ENCODE measurements around the gene GTF3A.

Gene GTF3A

DNA sequence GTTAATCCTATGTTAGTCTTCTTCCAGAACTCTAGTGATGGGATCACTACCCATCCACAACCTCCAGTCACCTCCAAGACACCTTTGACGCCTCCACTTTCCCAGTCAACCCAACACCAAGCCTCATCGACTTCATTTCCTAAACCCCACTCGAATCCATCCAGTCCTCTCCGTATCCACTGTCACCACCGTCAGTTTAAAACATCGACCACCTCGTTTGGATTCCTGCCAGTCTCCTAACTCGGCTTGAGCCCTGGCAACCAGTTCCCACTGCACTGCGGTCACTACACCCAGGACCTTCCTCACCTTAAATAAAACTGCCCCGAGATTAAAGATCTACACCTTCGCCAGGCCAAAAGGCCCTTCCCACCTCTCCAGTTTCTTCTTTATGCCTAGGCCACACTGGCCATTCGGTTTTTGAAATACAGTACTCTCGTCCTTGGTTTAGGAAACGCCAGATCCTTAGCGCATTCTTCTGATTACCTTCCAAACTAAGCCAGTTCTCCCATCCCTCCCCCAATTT lies 24.7 kb downstream of the GTF3A start:
- ATAC-seq (ENCODE audit: low read depth) (no peak), DNase-seq (ENCODE audit: low spot score) (no peak)
- Histone ChIP-seq H3K36me3 (ENCODE audit: low read depth) (peaks cover 4% of the 10 kb centered on the region; the same call in 1 of the 2 replicates), H3K4me1 (ENCODE audit: insufficient read depth, poor library complexity, severe bottlenecking) (peaks cover 7% of the 10 kb centered on the region), H3K9me3 (ENCODE audit: severe bottlenecking) (no peaks in the 10 kb centered on the region), H3K27ac (ENCODE audit: poor library complexity, severe bottlenecking) (peak overlapping the region; percentile 90), H3K4me3 (ENCODE audit: severe bottlenecking) (peak overlapping the region; percentile 76), H3K27me3 (ENCODE audit: insufficient read depth, poor library complexity, severe bottlenecking) (no peaks in the 10 kb centered on the region)
- TF ChIP-seq, protein P1, sequence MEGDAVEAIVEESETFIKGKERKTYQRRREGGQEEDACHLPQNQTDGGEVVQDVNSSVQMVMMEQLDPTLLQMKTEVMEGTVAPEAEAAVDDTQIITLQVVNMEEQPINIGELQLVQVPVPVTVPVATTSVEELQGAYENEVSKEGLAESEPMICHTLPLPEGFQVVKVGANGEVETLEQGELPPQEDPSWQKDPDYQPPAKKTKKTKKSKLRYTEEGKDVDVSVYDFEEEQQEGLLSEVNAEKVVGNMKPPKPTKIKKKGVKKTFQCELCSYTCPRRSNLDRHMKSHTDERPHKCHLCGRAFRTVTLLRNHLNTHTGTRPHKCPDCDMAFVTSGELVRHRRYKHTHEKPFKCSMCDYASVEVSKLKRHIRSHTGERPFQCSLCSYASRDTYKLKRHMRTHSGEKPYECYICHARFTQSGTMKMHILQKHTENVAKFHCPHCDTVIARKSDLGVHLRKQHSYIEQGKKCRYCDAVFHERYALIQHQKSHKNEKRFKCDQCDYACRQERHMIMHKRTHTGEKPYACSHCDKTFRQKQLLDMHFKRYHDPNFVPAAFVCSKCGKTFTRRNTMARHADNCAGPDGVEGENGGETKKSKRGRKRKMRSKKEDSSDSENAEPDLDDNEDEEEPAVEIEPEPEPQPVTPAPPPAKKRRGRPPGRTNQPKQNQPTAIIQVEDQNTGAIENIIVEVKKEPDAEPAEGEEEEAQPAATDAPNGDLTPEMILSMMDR (IDR thresholded peaks at IDR 0.05; ENCODE audit: poor library complexity, severe bottlenecking) = no peak

DNA sequence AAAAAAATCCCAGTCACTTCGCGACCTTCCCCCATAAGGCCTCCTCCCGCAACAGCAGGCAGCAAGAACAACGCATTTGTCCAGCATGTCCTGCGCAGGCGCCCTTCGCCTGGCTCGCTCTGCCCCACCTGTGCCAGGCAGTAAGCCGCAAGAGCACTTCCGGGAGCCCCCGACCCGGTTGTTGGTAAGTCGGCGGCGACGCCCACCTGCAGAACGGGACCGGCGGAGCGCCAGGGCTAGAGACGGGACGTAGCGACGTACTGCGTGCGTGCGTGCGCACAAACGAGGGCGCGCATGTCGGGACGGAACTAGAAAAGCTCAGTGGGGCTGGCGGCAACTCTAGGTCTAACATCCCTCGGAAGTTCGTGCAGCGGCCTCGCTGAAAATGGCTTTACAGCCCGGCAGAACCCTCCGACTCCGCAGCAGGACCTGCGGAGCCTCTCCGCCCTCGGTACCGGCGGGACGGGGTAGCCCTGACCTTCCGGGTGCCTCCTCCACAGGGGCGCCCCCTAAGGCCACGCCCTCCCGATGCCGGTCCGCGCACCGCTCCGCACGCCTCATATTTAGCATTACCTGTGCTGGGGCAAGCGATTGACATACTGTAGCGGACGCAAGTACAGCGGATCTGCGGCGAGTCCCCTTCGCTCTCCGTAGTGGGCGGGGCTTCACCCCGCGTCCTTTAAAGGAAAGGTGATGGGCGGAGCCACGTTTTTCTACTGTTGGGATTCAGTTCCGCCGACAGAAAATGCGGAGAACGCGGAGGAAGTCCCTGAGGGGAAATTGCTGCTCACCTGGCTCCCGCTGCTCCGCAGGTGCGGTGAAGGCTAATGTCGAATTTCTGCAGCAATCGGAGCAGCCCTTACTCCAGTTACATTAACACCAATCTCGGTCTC lies 25.8 kb downstream of the GTF3A start, which contains the start of gene MTIF3:
MTIF3 (minus strand) TSS at position 629 of the 893 bp plus-strand sequence. CDS start 10,116 bp downstream, outside the sequence.
- ATAC-seq (ENCODE audit: low read depth) (peak; percentile 88), DNase-seq (ENCODE audit: low spot score) (peak; percentile 95)
- Histone ChIP-seq H3K4me1 (ENCODE audit: insufficient read depth, poor library complexity, severe bottlenecking) (peaks cover 7% of the 10 kb centered on the region), H3K9me3 (ENCODE audit: severe bottlenecking) (no peaks in the 10 kb centered on the region), H3K4me3 (ENCODE audit: severe bottlenecking) (peak within 1 kb of the TSS; percentile 76), H3K36me3 (ENCODE audit: low read depth) (no peaks in the 10 kb centered on the region), H3K27me3 (ENCODE audit: insufficient read depth, poor library complexity, severe bottlenecking) (no peaks in the 10 kb centered on the region), H3K27ac (ENCODE audit: poor library complexity, severe bottlenecking) (peak within 1 kb of the TSS; percentile 90)
- TF ChIP-seq, protein P1 (IDR thresholded peaks at IDR 0.05; ENCODE audit: poor library complexity, severe bottlenecking) = no peak

DNA sequence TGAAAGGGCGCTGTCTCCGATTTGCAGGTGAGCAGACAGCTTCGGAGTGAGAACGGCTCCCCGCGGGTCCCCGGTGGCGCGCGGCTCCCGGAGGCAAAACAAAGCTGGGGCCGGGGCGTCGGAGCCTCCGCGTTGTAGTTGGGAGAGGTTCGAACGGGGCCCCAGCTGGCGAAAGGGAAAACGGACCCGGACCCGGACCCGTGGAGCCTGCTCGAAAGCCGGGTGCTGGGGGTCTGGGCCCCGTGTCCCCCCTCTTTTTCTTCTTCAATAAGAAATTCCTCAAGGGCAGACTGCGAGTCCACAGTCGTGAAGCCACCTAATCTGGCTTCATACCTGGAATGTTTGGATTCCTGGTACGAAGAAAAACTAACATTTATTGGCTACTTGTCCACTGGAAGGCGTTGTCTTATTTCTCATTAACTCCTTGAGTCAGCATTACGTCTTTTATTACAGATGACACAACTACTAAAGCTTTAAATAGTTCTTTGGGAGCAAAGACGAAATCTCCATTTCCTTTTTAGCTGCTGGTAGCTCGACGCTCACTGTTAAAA lies 26.6 kb downstream of the GTF3A start:
- peak overlapping the region; percentile 76 for H3K4me3 ChIP-seq (ENCODE audit: severe bottlenecking)
- H3K36me3 ChIP-seq (ENCODE audit: low read depth) = no peaks in the 10 kb centered on the region
- TF ChIP-seq, protein P1 (IDR thresholded peaks at IDR 0.05; ENCODE audit: poor library complexity, severe bottlenecking) = no peak
- ATAC-seq (ENCODE audit: low read depth) (peak; percentile 7; the same call in 1 of the 3 replicates), DNase-seq (ENCODE audit: low spot score) (no peak)
- peaks cover 7% of the 10 kb centered on the region for H3K4me1 ChIP-seq (ENCODE audit: insufficient read depth, poor library complexity, severe bottlenecking)
- peak overlapping the region; percentile 90 for H3K27ac ChIP-seq (ENCODE audit: poor library complexity, severe bottlenecking)
- H3K9me3 ChIP-seq (ENCODE audit: severe bottlenecking) = no peaks in the 10 kb centered on the region
- H3K27me3 ChIP-seq (ENCODE audit: insufficient read depth, poor library complexity, severe bottlenecking) = no peaks in the 10 kb centered on the region

DNA sequence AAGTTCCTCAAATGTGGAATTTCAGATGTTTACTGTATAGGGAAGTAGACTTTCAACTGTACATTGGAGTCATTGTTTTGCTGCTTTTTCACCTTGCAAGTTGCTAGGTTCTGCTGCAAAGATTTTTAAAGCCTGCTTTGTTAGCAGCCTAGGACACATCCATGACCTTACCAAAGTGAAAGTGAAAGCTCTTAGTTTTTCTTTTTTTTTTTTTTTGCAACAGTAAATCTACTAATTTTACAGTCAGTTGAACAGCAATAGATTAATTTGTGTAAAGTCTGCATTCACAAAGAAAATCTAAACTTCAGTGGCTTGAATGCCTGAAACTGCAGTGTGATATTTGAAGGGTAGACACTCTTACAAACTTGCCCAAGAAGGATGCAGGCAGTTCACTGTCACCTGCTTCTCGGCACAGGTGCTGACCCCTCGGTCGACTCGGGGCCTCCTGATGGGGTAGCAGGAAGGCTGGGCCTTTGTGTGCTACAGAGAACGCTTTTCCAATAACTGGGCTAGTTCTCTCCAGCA lies 31.0 kb downstream of the GTF3A start:
- TF ChIP-seq, protein P1 (IDR thresholded peaks at IDR 0.05; ENCODE audit: poor library complexity, severe bottlenecking) = no peak
- no peak for DNase-seq (ENCODE audit: low spot score)
- no peak for ATAC-seq (ENCODE audit: low read depth)
- Histone ChIP-seq H3K27me3 (ENCODE audit: insufficient read depth, poor library complexity, severe bottlenecking) (no peaks in the 10 kb centered on the region), H3K36me3 (ENCODE audit: low read depth) (no peaks in the 10 kb centered on the region), H3K4me1 (ENCODE audit: insufficient read depth, poor library complexity, severe bottlenecking) (peaks cover 7% of the 10 kb centered on the region), H3K9me3 (ENCODE audit: severe bottlenecking) (no peaks in the 10 kb centered on the region), H3K4me3 (ENCODE audit: severe bottlenecking) (no peak overlapping the region), H3K27ac (ENCODE audit: poor library complexity, severe bottlenecking) (no peak overlapping the region)
